ENCODE data around the gene PPP2R5E. TPM values are rescaled to one million over a fixed set of nuclear protein-coding genes. Genes with fewer than 3 reads are reported as not detected.

PPP2R5E gene
- total and polyA plus RNA-seq, 10 of the 15 experiments (the other 5 are each of a cell fraction or from before 2014, with no cell fraction given) = 11.4 to 56.2 (median 22.7) TPM

DNA sequence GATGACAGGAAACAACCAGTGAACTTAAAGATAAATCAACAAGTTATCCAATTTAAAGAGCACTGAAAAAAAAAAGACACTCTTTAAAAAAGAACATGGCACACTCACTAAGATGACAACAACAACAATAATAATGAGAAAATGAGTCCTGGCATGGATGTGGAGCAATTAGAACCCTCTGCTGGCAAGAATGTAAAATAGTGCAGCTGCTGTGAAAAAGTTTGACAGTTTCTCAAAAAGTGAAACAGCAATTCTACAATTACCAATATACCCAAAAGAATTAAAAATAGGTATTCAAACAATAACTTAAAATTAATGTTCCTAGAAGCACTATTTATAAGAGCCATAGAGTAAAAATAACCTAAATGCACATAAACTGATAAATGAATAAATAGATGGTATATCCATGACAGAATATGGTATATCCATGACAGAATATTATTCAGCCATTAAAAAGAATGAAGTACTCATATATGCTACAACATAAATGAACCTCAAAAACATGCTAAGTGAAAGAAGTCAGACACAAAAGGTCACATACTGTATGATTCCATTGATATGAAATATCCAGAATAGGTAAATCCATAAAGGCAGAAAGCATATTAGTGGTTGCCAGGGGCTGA lies 175.3 kb downstream of the PPP2R5E start:
- POLR2A ChIA-PET = no interaction called here
- TF ChIP-seq GATAD2B (conservative IDR thresholded peaks at IDR 0.05; ENCODE audit: low read depth) (no peak), RBBP5 (conservative IDR thresholded peaks at IDR 0.05) (no peak), HCFC1 (IDR thresholded peaks at IDR 0.05; ENCODE audit: low read length) (no peak), TARDBP (IDR thresholded peaks at IDR 0.05; ENCODE audit: borderline replicate concordance) (no peak), ZNF24 (IDR thresholded peaks at IDR 0.05) (no peak), WRNIP1 (IDR thresholded peaks at IDR 0.05; ENCODE audit: borderline replicate concordance, low read depth, low read length) (no peak), POLR2A (IDR thresholded peaks at IDR 0.05; ENCODE audit: low read depth, low read length) (no peak), POLR2AphosphoS5 (IDR thresholded peaks at IDR 0.05; ENCODE audit: low read length) (no peak), FOXK2 (IDR thresholded peaks at IDR 0.05) (no peak), GABPA (IDR thresholded peaks at IDR 0.05; ENCODE audit: low read depth) (no peak), BRCA1 (IDR thresholded peaks at IDR 0.05; ENCODE audit: low read depth, low read length) (no peak)
- TF ChIP-seq, protein P1, sequence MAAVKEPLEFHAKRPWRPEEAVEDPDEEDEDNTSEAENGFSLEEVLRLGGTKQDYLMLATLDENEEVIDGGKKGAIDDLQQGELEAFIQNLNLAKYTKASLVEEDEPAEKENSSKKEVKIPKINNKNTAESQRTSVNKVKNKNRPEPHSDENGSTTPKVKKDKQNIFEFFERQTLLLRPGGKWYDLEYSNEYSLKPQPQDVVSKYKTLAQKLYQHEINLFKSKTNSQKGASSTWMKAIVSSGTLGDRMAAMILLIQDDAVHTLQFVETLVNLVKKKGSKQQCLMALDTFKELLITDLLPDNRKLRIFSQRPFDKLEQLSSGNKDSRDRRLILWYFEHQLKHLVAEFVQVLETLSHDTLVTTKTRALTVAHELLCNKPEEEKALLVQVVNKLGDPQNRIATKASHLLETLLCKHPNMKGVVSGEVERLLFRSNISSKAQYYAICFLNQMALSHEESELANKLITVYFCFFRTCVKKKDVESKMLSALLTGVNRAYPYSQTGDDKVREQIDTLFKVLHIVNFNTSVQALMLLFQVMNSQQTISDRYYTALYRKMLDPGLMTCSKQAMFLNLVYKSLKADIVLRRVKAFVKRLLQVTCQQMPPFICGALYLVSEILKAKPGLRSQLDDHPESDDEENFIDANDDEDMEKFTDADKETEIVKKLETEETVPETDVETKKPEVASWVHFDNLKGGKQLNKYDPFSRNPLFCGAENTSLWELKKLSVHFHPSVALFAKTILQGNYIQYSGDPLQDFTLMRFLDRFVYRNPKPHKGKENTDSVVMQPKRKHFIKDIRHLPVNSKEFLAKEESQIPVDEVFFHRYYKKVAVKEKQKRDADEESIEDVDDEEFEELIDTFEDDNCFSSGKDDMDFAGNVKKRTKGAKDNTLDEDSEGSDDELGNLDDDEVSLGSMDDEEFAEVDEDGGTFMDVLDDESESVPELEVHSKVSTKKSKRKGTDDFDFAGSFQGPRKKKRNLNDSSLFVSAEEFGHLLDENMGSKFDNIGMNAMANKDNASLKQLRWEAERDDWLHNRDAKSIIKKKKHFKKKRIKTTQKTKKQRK (IDR thresholded peaks at IDR 0.05; ENCODE audit: low read depth, low read length) = no peak
- TF ChIP-seq, protein P2, sequence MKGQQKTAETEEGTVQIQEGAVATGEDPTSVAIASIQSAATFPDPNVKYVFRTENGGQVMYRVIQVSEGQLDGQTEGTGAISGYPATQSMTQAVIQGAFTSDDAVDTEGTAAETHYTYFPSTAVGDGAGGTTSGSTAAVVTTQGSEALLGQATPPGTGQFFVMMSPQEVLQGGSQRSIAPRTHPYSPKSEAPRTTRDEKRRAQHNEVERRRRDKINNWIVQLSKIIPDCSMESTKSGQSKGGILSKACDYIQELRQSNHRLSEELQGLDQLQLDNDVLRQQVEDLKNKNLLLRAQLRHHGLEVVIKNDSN (IDR thresholded peaks at IDR 0.05; ENCODE audit: borderline replicate concordance, extremely low read length, insufficient read depth, low read depth, low read length) = no peak
- TF ChIP-seq, protein P3, sequence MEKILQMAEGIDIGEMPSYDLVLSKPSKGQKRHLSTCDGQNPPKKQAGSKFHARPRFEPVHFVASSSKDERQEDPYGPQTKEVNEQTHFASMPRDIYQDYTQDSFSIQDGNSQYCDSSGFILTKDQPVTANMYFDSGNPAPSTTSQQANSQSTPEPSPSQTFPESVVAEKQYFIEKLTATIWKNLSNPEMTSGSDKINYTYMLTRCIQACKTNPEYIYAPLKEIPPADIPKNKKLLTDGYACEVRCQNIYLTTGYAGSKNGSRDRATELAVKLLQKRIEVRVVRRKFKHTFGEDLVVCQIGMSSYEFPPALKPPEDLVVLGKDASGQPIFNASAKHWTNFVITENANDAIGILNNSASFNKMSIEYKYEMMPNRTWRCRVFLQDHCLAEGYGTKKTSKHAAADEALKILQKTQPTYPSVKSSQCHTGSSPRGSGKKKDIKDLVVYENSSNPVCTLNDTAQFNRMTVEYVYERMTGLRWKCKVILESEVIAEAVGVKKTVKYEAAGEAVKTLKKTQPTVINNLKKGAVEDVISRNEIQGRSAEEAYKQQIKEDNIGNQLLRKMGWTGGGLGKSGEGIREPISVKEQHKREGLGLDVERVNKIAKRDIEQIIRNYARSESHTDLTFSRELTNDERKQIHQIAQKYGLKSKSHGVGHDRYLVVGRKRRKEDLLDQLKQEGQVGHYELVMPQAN (conservative IDR thresholded peaks at IDR 0.05) = no peak
- TF ChIP-seq, protein P4, sequence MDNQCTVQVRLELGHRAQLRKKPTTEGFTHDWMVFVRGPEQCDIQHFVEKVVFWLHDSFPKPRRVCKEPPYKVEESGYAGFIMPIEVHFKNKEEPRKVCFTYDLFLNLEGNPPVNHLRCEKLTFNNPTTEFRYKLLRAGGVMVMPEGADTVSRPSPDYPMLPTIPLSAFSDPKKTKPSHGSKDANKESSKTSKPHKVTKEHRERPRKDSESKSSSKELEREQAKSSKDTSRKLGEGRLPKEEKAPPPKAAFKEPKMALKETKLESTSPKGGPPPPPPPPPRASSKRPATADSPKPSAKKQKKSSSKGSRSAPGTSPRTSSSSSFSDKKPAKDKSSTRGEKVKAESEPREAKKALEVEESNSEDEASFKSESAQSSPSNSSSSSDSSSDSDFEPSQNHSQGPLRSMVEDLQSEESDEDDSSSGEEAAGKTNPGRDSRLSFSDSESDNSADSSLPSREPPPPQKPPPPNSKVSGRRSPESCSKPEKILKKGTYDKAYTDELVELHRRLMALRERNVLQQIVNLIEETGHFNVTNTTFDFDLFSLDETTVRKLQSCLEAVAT (IDR thresholded peaks at IDR 0.05) = no peak

More for the DNA sequence above, 175.3 kb downstream of the PPP2R5E start:
- H4K20me1 ChIP-seq (ENCODE audit: control insufficient read depth, insufficient read depth) = no peaks in the 10 kb centered on the region
- ChIA-PET CTCF (no interaction called here), SMC1A (ENCODE audit: uncharacterized antibody, unreplicated experiment) (no interaction called here), RAD21 (ENCODE audit: unreplicated experiment) (no interaction called here)
- H3K9me3 ChIP-seq (replicated peaks; ENCODE audit: control insufficient read depth, insufficient read depth, low read length) = no peaks in the 10 kb centered on the region
- no peaks in the 10 kb centered on the region for H3K79me2 ChIP-seq (ENCODE audit: control insufficient read depth, insufficient read depth, low read length)
- H3K4me1 ChIP-seq (ENCODE audit: control insufficient read depth, insufficient read depth, low read length) = no peaks in the 10 kb centered on the region
- no peak overlapping the region for H3K9ac ChIP-seq (ENCODE audit: control insufficient read depth, insufficient read depth, low read length)
- H3K27ac ChIP-seq (ENCODE audit: control insufficient read depth, insufficient read depth) = no peak overlapping the region
- H2AFZ ChIP-seq (ENCODE audit: control insufficient read depth, low read depth, low read length) = no peak overlapping the region
- DNase-seq (ENCODE audit: low read depth, low spot score) (no peak), FAIRE-seq (no peak), ATAC-seq (no peak)
- no TSS peak for BruUV-seq (replicated peaks)
- H3K36me3 ChIP-seq (ENCODE audit: control insufficient read depth in 2 of 2, insufficient read depth in 2 of 2, low read length in 1 of 2) = no peaks in the 10 kb centered on the region
- in situ Hi-C loops (cut with MboI) (no loop called here), intact Hi-C loops (cut with micrococcal nuclease; ENCODE audit: unreplicated experiment) (no loop called here)
- no peak overlapping the region for H3K4me2 ChIP-seq (ENCODE audit: control insufficient read depth, insufficient read depth)
- H3K27me3 ChIP-seq (replicated peaks in 1 of 2; ENCODE audit: control insufficient read depth in 2 of 2, insufficient read depth in 2 of 2, low read length in 1 of 2) = no peaks in the 10 kb centered on the region
- no peak overlapping the region for H3K4me3 ChIP-seq

Measured in GM12878 (cell line).